ENCODE data around the gene TPTE2.

DNA sequence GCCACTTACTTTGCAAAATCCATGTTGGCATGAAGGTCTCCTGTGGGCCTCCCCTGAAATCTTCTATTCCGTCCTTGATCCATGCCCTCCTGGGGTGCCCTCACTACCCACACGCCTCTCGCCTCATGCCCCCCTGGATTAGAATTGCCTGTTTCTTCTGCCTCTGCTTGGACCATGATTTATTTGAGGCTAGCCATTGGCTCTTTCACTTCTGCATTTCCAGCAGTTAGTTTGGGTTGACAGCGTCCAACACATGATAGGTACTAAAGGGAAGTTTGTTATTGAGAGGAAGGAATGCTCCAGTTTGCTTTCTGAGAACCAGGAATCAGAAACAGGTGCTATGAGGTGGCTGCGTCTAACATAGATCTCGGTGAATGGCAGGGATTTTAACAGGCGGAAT lies 30.5 kb upstream of the TPTE2 start:
- TF ChIP-seq CTCF (IDR thresholded peaks at IDR 0.05), result no peak
- no peak for TF ChIP-seq EP300 (IDR thresholded peaks at IDR 0.05)
